GM18507 (cell line): ENCODE data around the gene MIDN.

Source experiments
- DNase-seq: peaks from one replicate; pipeline ENCODE4 v3.0.0; 2011; ENCODE audit warnings: low read depth; ENCODE audit not compliant: insufficient read length; ENCODE audit errors: extremely low spot score
- FAIRE-seq: peaks from 2 replicates; lab custom pipeline; 2011; peaks lifted over from hg19 to GRCh38; lab: Jason Lieb, UNC

Gene MIDN

DNA sequence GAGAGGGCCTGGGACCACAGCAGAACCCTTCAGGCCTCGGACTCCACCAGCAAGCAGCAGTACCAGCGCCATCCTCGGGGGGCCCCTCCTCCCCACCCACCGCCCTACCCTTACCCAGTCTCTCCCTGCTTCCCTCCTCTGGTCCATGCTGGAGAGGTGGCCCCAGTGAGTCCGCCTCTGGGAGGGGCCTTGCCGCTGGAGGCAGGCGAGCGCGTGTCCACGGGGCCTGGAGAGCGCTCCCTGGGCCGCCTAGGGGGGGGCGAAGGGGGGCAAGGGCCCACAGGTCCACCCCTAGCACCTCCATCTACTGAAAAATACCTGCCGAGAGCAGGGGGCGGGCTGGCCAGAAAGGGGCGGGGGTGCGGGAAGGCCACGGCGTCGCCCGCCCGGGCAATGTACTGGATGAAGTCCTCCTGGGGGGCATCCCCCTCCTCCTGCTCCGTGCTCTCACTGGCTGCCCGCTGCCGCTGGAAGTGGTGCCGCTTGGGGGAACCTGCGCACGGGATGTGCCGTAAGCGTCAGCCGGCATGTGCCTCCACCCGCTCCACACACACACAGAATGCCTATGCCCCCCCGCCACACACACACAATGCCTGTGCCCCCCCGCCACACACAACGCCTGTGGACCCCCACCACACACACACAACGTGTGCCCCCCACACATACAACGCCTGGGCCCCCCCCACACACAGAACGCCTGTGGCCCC is 17.4 kb upstream of the MIDN start:
- DNase-seq: no peak
- no peak for FAIRE-seq

DNA sequence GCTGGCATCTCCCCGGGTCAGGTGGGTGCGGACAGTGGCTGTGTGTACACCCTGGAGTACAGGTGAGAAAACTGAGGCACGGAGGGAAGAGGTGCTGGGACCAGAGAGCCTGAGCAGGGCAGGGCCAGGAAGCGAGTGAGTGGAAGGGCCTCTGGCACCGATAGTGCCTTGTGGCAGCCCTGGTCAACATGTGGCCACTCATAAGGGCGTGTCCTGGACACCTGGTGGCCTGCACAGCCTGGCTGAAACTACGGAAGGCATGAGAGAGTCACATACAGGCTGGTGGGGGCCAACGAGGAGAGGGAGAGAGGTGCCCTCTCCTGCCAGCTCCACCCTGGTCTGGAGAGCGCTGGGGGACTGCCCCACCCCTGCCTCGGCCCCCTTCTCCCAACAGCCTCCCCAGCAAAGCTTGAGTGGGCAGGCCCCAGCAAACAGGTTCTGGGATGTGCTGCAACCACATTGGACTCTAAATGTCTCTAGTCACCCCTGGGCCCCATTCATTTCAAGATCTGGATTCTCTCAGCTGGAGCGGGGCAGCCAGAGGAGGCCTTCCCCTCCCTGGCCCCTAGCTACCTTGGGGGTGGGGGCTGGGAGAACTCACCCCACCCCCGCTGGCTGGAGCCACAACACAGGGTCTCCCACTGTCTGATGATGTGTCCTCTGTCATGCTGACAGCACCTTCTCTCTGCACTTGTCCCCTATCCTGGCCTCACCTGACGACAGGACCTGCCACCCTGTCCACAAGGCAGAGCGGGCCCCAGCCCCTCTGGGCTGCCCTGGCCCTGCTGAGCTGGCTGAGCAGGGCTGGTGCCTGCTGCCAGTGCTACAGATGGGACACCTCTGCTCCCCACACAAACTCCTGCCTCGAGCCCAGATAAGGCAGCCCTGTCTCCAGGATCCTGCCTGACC is 16.4 kb upstream of the MIDN start:
- no peak for DNase-seq
- no peak for FAIRE-seq

DNA sequence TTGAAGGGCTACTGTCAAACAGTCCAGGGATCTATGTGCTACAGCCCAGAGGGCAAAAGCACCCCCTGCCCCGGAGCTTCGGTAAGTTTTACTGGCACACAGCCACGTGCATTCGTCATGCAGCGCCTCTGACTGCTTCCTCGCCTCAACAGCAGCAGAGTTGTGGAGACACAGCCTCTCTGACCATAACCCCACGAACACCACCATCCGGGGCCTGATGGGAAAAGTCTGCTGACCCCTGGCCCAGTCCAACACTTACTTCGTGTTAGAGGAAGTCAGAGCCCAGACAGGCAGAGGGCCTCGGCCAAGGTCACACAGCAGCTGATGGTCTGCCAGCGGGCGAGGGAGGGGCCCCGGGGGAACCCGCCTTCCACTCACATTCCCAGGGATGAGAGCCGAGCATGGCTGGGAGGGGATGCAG is 15.7 kb upstream of the MIDN start:
- DNase-seq (no peak), FAIRE-seq (no peak)

DNA sequence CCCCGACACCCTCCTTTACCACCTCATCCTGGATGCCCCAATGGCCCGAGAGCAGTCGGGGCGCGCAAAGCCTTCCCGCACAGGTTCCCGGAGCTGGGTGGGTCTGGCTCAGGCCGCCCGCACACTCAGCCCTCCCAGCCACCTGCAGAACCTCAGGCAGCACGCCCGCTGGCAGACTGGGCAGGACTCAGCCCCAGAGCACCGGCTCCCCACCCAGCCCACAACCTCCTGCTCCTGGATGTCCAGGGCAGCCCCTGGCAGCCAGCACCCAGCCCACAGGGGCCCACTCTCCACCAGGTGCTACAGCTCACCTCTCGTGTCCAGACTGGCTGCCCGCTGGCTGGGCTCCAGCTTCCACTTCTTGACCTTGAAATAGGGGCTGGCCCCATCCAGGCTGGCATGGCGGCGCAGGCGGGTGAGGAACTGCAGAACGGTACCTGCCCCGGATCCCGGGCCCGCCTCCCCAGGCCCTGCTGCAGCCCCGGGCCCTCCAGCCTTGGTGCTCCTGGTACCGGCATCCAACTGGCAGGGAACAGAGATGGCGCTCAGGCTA is 15.2 kb upstream of the MIDN start:
- DNase-seq: no peak

DNA sequence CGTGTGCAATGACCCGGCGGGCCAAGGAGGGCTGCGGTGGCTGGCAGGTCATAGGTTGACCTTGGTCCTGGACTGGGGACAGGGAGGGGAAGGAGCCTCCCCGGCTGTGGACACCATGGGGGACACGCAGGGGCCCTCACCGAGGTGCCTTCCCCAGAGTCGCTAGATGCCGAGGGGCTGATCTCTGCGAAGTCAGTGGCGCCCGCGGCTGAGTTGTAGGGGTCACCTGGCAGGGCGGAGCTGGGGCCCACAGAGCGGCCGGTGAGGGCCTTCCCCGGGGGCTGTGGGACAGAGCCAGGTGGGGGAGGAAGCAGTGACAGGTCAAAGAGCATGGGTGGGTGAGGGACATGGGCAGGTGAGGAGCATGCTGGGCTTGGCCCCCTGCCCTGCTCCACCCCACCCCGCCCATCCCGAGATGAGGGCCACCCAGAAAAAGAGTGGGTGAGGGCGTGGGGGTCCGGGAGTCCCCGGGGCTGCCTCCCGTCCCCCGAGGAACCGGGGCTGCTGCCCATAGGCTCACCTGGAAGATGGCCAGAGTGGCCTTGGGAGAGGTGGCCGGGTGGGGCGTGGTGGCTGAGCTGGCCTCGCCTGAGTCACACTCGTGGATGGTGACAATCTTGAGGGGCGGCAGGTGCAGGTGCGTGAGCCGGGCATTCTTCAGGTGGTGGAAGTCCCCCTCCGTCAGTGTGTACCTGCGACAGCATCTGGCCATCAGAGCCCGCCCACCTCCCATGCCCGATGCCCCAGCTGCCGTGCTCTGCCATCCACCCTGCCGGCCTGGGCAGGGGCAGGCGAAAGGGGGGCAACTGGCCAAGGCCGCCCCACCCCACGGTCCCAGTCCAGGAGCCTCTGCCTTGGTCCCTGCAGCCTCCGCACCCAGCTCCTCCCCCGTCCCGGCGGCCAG is 14.1 kb upstream of the MIDN start:
- FAIRE-seq (no peak), DNase-seq (no peak)

More for the DNA sequence above, 15.2 kb upstream of the MIDN start:
- FAIRE-seq: no peak

DNA sequence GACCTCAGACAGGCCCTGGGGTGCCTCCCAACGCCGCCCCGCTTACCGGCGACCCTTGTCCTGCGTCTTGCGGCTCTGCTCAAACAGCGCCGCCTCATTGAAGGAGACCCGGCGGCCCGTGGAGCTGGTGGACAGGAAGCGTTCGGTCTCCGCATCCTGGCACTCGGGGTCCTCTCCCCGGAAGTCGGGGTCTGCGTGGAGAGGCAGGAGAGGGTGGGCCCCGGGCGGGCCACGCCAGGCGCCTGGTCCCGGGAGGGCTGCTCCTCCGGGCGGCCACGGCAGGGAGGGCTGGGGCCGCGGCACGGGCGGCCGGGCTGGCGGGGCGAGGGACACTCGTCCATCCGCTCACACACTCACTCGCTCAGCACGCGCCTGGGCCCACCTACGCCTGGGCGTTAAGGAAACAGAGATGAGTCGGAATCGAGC is 13.4 kb upstream of the MIDN start:
- DNase-seq (no peak), FAIRE-seq (no peak)

DNA sequence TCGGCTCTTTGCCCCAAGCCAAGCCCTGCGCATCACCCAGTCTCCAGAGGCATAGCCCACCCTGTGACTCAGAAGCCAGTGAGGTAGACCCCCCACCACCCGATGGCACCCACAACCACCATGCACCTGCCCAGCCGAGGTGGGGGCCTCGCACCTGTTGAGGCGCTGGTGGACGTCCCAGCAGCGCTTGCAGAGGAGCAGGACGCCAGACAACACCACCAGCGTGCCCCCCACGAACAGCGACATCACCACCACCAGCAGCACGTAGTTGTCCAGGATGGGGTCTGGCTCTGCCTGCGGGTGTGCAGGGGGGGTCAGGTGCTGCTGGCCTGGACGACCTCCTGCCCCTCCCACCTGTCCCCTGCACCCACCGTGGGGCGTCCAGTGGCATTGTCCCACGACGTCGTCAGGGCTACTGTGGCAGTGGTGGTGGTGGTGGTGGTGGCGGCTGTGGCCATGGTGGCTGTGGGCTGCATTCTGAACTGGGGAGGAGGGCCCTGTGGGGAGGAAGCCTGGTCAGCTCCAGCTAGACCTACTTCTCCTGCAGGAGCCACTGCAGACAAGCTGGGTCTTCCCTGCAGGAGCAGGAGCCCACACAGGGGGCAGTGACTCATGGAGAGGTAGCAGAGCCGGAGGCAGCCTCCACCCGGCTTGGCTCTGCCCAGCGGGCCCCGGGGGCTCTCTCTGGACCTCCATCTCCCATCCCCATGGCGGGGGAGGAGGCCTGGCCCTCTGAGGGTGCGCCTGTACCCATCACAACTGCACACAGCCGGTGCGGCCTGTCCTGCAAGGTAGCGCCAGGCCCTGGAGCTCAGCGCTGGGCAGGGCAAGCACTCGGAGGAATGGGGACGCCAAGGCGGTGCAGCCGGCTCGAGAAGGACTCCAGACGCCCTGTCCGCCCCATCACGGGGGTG is 12.5 kb upstream of the MIDN start:
- no peak for DNase-seq
- FAIRE-seq: no peak

DNA sequence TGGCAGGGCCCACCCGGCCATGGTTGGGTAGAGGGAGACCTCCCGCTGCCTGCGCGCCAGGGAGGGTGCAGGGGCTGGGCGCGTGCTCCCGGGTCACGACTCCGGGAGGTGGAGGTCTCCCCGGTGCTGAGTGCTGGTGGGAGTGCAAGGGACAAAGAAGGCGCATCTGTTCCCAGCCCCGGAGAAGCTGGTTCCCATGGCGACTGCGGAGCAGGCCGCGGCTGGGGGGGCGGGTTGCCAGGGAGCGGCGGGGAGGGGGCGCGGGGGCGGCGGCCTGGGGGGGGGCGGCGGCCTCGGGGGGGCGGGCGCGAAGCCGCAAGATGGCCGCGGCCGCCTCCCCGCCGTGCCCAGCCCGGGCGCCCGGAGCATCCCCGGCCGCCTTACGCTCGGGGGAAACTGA is 11.8 kb upstream of the MIDN start:
- FAIRE-seq (no peak), DNase-seq (no peak)

DNA sequence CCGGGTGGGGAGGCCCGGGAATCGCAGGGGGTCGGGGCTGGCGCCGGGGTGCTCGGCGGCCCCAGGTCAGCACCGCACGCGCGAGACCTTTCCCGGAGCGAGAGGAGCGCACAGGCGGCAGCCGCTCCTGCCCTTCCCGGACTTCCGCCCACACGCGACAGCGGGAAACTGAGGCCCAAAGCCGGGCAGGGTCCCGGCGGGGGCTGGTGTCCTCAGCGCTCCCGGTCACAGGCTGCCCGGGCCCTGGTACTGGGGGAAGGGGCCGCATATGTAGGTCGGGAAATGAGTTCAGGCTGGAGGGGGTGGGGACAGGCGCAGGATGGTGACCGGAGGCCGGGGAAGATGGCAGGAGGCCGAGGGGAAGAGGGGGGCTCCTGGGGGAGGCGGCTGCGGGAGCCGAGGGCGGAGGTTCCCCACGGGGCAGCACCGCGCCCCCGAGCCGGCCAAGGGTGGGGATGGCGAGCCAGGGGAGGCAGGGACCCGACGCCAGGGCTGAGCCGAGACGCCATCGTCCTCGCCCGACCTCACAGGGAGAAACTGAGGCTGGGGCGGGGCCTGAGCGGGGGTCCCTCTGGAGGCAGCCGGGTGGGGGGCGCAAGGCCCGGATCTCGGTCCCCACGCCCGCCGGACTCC is 11.2 kb upstream of the MIDN start:
- no peak for FAIRE-seq
- no peak for DNase-seq

DNA sequence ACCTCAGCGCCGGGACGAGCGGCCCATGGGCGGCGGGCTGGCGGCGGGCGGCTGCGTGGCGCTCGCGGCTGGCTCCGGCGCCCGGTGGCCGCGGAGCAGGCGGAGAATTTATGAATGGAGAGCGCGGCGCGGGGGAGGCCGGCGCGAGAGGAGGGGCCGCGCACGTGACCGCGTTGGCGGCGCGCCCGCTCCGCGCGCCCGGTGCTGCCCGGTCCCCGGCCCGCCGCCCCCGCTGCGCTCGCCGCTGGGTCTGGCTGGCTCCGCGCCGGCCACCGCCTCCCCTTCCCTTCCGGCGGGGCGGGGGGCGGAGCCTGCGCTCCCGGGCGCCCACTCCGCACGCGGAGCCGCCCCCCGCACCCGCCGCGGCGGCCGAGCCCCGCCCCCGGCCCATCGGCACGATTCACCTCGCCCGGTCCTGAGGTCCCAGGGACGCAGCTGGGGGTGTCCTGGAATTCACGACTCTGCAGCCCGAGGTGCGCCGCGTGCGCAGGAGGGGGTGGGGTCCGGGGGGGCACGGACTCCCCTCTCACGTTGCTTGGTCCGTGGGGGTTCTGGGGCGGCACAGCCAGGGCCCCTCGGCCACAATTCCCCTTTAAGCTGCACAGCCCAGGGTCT is 10.5 kb upstream of the MIDN start, which contains the start of gene CBARP:
CBARP (minus strand) TSS at position 252 of the 615 bp plus-strand sequence. CDS start 1,905 bp downstream, outside the sequence.
- DNase-seq: no peak
- no peak for FAIRE-seq

DNA sequence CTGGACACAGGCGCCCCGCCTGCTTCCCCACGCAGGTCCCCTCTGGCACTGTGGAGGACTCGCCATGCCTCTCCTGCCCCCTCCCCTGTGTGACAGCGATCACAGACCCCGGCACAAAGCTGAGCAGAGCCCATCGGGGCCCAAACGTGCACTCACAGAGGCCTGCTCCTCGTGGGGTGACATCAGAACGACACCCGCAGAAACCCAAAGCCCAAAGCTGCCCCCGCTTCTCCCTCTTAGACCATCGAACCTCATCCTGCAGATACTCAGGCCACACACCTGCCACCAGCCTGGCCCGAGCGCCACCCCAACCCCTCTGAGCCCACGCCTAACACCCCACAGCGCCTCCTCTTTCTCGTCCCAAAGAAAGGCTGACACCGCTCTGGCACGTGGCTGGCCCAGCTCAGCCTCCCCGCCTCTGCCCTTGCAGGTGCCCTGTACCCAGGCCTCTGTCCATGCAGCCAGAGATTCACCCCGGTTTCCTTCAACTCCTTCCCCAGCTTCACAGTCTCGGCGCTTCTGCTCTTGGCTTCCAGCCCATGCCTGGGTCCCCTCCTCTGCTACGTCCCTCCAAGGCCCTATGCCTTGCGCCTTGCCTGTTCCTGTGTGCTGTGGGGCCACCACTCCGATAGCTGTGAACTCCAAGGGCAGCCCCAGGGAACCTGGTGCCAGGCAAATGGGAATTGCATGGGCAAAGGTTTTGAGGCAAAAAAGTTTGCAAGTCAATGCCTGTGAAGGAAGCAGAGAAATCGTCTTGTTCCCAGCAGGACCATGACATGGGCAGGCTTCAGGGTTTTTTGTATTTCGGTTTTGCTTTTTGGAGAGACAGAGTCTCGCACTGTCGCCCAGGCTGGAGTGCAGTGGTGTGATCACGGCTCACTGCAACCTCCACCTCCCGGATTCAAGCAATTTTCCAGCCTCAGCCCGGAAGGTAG is 9.7 kb upstream of the MIDN start:
- DNase-seq (no peak), FAIRE-seq (no peak)

DNA sequence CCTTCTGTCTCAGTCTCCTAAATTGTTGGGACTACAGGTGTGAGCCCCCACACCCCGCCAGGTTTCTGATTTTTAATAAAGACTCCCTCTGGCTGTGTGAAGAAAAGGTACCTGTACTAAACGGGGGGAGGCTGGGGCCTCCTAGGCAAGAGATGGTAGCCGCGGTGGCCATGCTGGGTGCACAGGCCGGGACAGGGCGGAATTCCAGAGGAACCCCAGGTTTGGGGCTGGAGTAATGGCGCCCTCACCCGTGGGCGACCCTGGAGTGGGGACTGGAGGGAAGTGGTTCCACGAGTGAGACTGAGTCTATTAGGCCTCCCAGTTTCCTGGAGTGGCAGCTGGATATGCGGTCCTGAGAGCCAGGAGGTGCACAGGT is 9.0 kb upstream of the MIDN start:
- FAIRE-seq: no peak
- DNase-seq: no peak

DNA sequence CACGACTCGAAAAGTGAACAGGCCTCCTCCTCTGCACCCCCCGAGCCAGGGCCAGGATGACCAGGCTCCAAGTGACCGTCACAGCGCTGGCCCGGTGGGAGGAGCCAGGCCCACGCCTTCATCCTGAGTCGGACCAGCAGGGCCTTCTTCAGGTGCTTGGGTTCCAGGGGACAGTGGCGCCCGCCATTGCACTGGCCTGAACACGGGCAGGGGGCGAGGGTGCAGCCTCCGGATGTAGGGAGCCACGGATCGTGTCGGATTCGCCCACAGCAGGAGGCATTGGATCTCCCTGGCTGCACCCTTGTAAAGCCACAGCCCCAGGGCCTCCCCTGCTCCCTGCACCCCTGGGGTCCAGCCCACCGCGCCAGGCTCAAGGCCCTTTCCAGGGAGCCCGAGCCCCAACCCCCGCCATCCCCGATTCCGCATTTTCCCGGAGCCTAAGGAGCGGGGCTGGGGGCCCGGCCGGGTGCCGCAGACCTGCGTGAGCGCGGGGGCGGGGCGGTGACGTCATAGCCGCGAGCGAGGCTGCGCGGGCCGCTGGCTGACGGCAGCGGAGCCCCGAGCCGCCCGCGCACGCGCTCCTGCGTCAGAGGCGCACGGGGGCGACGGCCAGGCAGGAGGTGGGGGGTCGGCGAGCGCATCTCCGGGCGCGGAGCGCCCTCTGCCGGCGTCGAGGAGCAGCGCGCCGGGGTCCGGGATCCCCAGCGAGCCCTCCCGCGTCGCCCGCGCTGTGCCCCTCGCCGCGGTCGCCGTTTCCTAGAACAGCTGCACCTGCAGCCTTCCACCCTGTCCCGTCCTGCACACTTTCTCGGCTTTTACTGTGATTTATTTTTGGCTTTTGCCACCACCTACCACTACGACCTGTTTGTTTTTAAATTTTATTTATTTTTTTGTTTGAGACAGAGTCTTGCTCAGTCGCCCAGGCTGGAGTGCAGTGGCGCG is 8.3 kb upstream of the MIDN start:
- FAIRE-seq (peak; percentile 56), DNase-seq (peak; percentile 95)

DNA sequence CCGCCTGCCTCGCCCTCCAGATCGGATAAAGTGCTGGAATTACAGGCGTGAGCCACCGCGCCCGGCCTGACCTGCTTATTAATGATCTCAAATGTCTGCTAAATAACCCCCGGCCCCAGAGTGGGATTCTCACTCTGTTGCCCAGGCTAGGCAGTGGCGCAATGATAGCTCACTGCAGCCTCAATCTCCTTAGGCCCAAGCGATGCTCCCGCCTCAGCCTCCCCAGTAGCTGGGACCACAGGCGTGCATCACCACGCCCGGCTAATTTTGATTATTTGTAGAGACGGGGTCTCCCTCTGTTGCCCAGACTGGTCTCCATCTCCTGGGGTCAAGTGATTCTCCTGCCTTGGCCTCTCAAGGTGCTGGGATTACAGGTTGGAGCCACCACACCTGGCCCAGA is 7.5 kb upstream of the MIDN start:
- no peak for FAIRE-seq

DNA sequence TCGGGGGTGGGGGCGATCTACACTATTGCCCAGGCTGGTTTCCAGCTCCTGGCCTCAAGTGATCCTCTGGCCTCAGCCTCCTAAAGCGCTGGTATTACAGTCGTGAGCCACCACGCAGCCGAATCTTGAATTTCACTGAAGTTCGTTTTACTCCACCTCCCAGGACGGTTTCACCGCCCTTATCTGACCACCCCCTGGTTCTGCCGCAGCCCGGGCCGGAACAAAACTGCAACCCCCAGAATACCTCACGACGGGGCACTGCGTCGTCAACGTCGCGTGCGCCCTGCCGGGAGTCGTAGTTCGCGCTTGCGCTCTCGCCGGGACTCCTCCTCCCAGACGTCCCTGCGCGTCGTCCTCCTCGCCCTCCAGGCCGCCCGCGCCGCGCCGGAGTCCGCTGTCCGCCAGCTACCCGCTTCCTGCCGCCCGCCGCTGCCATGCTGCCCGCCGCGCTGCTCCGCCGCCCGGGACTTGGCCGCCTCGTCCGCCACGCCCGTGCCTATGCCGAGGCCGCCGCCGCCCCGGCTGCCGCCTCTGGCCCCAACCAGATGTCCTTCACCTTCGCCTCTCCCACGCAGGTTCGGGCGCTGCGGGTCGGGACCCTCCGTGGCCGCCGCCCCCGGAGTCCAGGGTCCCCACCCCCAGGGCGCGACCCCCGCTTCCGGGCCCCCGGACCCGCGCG is 6.8 kb upstream of the MIDN start, which contains the start of gene ATP5F1D:
ATP5F1D (plus strand) TSS at position 335 of the 679 bp plus-strand sequence; CDS start at position 435, 100 bp downstream.
- DNase-seq (peak; percentile 90), FAIRE-seq (peak; percentile 98)

More for the DNA sequence above, 7.5 kb upstream of the MIDN start:
- DNase-seq: no peak
